DMS114 treated with DMSO at 0.1 percent for 48 hours (cell line): ENCODE data around the gene CCRL2.
"Not testable (repeated sequence)": the region's sequence is repeated elsewhere in the genome, so short reads cannot be mapped to it uniquely, and the experiment has no call there.

Experiments used
- DNase-seq: peaks from one replicate; lab custom pipeline; 2025; ENCODE audit not compliant: unreplicated experiment; lab: John Stamatoyannopoulos, UW

CCRL2 gene

DNA sequence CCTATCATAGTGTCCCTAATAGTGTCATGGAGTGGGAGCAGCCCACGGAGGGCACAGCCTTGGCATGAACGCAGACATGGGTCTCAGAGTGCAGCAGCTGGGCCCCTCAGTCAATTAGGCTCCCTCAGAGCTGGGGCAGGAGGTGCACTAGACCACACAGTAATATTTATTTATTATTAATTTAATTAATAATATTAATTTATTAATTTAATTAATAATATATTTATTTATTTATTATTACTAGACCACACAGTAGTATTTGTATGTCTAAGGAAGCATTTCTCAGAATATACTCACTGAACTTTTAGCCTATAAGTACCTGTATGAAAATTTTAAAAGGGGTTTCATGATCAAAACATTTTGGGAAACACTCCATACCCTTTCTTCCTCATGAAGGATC, 5.5 kb upstream of the CCRL2 start:
- no peak for DNase-seq

DNA sequence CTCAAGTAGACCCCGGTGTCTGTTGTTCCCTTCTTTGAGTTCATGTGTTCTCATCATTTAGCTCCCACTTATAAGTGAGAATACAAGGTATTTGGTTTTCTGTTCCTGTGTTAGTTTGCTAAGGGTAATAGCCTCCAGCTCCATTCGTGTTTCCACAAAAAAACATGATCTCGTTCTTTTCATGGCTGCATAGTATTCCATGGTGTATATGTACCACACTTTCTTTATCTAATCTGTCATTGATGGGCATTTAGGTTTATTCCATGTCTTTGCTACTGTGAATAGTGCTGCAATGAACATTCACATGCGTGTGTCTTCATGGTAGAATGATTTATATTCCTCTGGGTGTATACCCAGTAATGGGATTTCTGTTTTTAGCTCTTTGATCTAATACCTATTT, 4.2 kb upstream of the CCRL2 start:
- not testable (repeated sequence) for DNase-seq

DNA sequence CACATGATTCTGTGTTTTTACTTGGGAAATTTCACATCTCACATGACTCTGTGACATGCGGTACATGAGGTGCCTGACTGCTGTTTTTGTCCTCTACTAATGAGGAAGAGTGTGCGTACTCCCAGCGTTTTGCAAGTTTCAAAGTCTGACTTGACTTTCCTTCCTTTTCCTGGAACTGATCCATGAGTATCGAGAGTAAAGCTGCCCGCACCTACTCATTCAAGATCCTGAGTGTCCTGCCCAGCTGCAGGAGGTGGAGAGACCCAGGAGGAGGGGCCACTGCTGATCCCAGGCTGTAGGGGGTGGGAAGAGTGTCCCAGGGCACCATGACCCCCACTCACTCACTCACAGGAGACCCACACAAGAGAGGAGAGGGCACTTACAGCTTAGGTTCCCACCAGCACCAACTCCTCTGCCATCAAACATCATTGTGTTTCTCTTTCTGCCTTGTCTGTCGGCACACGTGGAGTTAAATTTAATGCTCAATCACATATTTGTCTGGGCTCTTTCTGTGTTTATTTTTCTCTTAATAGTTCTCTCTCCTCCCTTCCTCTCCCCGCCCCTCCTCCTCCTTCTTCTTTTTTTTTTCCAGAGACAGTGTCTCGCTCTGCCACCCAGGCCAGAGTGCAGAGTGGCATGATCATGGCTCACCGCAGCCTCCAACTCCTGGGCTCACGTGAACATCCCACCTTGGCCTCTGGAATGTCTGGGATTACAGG, 1.6 kb upstream of the CCRL2 start:
- DNase-seq = no peak

DNA sequence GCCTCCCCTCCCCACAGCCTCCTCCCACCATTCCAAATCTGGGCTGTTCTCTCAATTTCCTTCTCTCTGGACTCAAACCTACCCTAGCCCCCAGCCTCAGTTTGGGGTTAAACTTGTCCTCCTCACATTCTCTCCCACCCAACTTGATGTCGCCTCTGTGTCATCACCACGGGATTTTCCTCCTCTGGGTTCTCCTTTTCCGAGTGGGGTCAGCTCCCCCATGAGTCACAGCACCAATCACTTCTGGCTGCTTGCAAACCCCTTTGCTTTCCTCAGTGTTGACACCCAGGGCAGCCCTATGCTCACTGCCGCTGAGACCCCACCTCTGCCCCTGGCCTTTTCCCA, 644 bp upstream of the CCRL2 start:
- DNase-seq = no peak

DNA sequence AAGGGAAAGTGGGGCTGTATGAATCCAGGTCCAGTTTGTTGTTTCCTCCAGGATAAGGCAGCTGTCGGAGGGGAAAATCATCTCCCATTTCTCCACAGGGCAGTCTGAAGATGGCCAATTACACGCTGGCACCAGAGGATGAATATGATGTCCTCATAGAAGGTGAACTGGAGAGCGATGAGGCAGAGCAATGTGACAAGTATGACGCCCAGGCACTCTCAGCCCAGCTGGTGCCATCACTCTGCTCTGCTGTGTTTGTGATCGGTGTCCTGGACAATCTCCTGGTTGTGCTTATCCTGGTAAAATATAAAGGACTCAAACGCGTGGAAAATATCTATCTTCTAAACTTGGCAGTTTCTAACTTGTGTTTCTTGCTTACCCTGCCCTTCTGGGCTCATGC, 911 bp downstream of the CCRL2 start:
- no peak for DNase-seq

DNA sequence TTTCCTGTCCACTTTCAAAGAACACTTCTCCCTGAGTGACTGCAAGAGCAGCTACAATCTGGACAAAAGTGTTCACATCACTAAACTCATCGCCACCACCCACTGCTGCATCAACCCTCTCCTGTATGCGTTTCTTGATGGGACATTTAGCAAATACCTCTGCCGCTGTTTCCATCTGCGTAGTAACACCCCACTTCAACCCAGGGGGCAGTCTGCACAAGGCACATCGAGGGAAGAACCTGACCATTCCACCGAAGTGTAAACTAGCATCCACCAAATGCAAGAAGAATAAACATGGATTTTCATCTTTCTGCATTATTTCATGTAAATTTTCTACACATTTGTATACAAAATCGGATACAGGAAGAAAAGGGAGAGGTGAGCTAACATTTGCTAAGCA, 1.8 kb downstream of the CCRL2 start:
- DNase-seq = no peak

DNA sequence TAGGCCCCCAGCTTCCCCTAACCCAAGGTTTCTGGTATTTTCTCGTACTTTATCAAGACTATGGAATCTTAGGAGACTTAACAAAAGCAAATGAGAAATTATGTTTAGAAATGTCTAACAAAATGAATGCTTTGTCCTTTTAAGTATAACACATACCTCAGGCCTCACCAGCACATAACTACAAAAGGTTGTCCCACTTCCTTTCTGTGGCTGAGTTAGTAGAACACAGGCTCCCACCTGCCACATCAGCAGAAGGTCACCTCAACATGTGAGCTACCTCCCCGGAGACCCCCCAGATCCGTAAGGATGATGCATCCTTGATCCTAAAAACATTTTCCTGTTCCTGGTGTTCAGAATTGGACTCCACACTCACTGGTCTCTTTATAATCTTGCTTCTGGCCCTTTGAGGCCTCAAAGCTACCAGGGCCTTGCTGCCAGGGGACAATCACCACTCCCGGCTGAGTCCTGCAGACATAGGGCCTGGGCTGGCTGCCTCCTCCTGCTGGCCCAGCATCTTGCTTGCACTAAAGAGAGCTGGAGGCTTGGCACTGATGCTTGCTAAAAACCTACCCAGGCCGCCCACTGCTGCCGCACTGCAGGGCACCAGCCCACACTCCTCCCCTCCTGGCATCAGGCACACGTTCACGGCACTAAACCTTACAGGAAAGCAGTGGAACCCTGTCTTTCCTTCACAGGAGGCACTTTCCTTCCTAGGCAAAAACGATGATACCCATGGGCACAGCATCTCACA, 2.9 kb downstream of the CCRL2 start:
- no peak for DNase-seq

DNA sequence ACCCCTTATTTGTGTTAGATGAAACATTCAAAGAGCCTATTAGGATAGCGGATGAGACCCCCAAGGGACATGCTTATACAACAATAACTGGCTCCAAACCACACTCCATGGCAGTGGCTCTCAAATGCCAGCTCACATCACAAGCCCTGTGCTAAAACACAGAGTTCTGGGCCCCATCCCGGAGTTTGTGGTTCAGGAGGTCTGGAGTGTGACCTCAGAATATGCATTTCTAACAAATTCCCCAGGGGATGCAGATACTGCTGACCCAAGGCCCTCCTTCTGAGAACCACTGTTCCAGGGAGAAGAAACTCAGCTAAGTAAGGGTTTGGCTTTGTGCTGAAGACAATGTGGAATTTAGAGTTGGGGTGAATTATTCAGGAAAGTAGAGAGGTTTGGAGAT, 3.6 kb downstream of the CCRL2 start:
- no peak for DNase-seq

DNA sequence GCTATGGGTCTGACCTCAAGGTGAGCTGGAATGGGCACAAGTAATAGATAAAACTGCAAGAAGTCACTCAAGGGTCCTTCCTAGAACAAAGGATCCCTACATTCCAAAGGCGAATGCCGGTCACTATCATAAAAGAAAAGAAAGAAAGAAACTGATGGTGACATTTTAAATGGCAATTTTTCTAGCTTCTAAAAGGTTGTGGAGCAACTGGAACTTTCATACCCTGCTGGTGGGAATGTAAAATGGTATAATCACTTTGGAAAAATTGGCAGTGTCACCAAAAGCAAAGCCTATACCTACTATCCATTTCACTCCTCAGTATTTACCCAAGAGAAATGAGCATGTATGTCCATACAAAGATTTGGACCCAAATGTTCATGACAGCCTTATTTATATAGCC, 4.2 kb downstream of the CCRL2 start:
- no peak for DNase-seq

DNA sequence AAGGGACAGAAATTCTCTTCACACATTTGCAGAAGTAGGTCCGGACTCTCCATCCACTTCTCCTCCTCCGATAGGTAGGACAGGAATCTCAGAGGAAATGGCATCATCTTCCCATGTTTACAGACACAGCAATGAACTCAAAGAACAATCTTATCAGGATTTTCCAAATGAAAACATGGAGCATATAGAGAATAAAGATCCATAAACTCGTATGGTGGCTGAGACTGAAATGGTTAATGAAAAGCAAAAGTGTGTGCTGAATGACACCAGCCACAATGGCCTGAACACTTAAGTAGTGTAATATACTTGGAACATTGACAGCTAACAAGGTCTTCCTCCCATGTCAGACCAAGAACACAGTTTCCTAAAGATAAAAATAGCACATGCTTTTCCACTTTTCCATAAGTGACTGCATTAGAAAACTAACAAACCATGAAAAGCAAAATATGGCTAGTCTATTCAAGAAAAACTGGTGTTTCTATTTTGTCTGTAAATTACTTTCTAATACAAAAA, 5.8 kb downstream of the CCRL2 start:
- DNase-seq = no peak

DNA sequence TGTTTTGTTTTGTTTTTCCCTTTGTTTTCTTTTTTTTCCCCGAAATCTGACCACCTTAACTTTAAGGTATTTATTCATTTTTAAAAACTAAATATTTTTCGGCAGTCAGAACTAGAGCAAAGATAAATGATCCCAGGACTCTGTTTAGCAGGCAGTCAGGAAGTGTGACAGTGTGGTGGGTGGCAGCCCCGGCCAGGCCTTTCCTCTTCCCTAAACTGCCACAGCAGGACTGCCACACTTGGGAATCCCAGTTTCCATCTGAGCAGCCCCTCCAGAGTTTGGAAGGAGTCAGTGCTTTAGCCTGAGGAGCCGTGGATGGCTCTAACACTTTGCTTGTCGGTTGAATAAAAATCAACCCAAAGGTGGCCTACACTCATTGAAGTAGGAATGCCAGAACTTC, 6.9 kb downstream of the CCRL2 start:
- DNase-seq = no peak

DNA sequence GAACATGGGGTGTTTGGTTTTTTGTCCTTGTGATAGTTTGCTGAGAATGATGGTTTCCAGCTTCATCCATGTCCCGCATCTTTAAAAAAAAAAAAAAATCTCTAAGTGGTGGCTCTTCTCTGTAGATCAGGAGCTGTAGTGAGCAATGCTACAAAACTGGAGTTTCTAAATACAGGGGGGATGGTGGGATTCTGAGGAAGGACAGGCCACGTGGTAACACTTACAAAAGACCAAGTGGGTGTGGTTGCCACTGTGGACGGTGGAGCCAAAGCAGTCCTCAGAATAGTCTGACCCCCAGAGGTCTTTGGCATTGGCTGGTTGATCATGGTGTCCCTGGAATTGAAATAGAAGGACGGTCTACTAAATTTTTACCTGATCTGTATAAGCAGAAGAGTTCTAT, 7.7 kb downstream of the CCRL2 start:
- DNase-seq = no peak

DNA sequence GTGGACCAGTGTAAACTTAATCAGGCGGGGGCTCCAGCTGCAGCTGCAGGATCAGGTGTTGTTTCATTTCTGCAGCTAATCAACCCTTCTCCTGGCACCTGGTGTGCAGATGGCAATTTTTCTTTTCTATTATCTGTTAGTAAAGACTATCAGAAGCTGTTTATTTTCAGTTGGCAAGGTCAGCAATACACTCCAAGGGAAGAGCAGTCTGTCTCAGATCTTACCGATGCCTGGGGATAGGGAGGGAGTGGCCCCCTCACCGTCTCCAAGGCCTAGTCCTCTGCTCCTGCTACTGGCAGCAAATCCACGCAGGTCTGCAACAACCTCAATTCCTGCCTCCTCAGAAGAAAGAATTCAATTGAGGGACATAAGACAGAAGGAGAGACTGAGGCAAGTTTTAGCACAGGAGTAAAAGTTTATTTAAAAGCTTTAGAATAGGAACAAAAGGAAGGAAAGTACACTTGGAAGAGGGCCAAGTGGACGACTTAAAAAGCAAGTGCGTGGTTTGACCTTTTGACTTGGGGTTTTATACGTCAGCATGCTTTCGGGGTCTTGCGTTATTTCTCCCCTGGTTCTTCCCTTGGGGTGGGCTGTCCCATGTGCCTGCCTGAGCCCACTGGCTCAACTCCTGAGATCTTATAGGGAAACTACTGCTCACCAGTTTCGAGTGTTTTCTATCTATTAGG, 9.2 kb downstream of the CCRL2 start:
- no peak for DNase-seq

DNA sequence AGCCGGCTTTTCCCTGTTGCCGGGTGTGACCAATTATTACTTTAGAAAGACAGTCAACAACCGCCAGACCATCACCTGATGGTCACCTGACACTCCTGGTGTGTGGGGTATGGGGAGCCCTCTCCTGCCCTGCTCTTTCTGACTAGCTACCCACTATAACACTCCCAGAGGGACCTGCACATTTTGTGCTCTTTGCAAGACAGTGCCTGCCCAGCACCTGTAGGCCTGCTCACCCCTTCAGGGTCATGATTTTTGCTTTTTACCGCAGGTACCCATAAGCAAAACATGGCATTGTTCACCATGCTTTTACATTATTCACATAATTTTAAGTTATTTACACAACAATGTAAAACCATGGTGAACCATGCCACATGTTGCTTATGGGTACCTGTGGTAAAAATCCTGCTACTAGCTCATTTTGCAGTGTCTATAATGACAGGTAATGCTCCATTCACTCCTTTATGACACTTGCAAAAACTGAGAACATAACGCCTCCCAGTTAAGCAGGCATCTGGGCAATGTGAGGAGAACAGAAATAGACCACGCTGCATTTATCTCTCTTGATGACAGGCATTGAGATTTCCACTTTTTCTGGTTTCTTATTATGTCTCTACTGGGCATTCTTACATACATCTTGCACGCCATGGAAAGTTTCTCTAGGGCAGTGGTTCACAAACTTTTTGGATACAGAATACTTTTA, 9.9 kb downstream of the CCRL2 start:
- DNase-seq = no peak

DNA sequence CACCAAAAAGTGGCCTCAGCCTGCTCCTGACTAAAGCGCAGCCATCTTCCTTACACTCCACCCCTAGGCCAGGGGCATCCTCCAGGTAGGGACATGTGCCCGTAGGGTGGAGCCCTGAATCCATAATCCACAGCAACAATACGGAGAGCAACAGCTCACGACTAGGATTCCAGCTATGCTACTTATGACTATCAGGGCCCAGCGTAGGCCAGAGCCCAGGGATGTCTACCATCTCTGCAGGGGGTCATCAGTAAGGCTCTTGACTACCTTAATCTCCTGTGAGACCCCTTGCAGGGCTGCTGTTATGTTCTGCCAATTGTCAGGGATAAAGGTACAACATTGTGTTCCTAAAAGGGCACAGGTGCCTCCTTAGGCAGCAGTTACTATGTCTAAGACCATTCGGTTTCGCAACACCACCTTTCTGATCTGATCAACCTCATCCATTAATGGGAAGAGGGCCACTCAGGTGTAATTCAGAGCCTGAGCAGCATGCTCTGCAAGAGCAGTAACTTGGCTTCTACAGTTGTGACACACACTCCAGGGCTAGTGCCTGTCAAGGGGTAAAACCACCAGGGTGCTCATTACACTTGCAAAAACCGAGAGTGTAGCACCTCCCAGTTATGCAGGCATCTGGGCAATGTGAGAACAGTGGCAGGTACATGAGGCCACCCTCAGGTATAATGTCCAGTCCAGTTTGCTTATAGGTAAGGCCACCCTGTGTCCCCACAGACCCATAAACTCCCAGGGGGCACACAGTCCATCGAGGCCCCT, 11.0 kb downstream of the CCRL2 start:
- no peak for DNase-seq

DNA sequence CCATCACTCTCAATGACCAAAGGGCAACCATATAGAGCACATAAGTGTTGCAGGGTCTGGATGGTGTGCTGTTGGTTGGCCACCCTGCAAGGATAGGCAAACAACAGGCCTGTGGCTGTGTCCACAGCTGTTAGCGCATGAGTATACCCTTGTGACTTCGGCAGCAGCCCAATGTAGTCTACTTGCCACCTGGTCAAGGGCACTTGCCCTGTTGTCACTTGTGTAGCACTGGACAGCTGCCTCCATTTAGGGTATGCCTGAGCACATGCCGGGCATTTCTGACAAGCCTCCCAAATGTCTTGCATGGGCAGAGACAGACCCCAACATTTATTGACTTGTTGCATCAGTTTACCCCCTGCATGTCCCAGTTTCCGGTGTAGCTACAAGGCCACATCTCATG, 12.8 kb downstream of the CCRL2 start:
- DNase-seq = no peak

DNA sequence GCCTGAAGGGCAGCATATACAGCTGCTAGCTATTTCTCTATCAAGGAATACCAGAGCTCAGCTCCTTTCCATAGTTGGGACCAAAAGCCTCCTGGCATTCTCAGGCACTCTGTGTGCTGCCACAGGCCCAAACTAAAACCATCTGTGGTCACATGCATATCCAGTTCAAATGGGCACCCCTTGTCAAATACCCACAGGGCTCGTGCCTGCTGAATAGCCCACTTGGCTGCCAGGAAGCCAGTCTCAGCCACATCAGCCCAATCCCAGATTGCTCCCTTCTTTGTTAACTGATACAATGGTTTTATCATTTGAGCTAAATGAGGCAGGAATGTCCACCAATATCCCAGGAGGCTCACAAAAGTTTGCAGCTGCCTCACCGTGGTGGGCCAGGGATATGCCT, 13.9 kb downstream of the CCRL2 start:
- no peak for DNase-seq

DNA sequence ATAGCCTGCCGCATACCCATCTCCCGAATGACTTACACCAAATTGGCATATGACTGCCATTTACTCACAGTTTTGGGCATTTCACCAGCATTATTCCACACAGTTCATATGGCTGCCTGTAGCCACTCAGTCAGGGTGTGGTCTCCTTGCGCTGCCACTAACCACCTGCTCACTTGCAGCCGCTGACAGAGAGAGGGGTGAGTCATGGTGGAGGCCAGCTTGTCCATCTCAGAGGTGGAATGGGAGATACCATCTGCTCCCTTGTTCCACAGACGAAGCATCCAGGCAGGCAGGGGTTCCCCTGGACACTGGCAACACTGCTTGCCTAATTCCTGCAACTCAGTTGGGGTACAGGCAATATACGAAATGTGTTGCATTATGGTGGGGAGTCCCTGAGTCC, 15.6 kb downstream of the CCRL2 start:
- no peak for DNase-seq

DNA sequence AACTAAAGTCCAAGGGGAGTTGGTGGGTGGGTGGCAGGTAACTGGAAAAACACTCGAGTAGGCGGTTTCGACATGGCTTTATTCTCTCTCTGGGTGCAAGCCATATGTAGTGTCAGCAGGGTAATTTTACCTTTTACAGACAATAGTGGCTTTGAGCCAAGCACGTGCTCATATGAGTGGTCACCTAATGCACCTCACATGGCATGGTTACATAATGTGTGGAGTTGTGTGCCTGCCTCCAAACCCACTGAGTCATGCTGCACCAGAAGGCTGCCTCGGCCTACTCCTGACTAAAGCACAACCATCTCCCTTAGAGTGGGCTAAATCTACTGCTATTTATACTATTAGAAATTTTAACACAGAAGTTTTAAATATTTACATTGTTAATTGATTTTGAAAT, 16.5 kb downstream of the CCRL2 start:
- DNase-seq = no peak

DNA sequence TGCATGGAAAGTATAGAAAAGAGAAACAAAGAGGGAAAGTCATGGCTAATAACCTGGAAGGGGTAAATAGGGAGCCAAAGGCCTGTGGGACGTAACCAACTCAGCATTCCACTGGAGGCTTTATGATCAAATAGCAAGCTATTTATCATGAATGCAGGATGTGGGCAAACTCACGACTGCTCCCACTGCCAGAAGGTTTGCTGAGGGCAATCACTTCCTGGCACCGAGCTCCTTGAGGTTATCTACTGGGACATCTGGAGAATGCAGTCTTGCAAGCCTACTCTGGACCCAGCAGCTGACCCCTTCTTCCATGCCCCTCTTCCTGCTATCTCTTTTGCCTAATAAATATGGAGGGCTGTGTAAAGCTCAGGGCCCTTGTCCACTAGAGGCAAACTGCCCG, 19.4 kb downstream of the CCRL2 start:
- not testable (repeated sequence) for DNase-seq

DNA sequence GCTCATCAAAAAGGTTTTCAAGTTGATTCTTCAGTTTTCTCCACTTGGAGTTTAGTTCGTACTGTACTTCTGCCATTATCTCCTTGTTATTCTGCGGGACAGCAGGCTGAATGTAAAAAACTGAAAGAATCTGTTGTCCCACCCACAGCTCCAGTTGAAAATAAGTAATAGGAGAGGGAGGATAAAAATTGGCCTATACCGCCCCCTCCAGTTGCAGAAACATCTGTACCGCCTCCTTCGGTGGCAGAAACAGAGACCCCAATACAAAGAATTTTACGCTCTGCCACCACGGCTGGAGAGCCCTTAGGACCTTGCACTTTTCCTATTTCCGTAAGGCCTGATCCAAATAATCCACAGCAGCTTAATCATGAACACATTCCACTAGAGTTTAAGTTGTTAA, 20.3 kb downstream of the CCRL2 start:
- DNase-seq = not testable (repeated sequence)
